Suprapubic skin (tissue), 4 donors: Measurements from ENCODE around the gene DVL1.

Source experiments
- CTCF ChIP-seq, 2 donors: fragments of 200-600 bp in 1 of 2; fragments of 450-650 bp in 1 of 2; sonication (generic) in 1 of 2; IDR thresholded peaks; one replicate each; pipeline ENCODE4 v1.5.1; 2016 to 2019; ENCODE audit warnings: antibody characterized with exemption in 2 of 2, mild to moderate bottlenecking in 1 of 2, moderate library complexity in 1 of 2
- POLR2A ChIP-seq, 2 donors: fragments of 450-650 bp; IDR thresholded peaks; one replicate each; pipeline ENCODE4 v1.6.1; 2017; ENCODE audit warnings: antibody characterized with exemption in 2 of 2, mild to moderate bottlenecking in 2 of 2, moderate library complexity in 2 of 2
- POLR2AphosphoS5 ChIP-seq, 3 donors: sonication (generic); formaldehyde crosslinking; IDR thresholded peaks; one replicate each; pipeline ENCODE4 v1.6.1; 2017; ENCODE audit warnings: antibody characterized with exemption in 3 of 3

- TF ChIP-seq CTCF (IDR thresholded peaks at IDR 0.05) (no peak), POLR2A (IDR thresholded peaks at IDR 0.05) (no peak), POLR2AphosphoS5 (IDR thresholded peaks at IDR 0.05) (no peak)
These were observed 580 bp downstream of the DVL1 start for GRCh38 chr1:1348420-1349255.
